CD4-positive, alpha-beta T cell treated with Interleukin-15 for 4 hours (primary cell): ENCODE data around the gene LOXL4.

Experiments
- DNase-seq: peaks from one replicate; pipeline ENCODE4 v3.0.0-alpha.2; 2020; ENCODE audit warnings: low spot score

Gene LOXL4

GRCh38 chr10:98267894-98268693, at the start of gene LOXL4:
Gene LOXL4, minus strand, starts transcription at chr10:98268194. Its CDS starts 5,175 bp downstream, at chr10:98263019.
- no peak for DNase-seq

DNA sequence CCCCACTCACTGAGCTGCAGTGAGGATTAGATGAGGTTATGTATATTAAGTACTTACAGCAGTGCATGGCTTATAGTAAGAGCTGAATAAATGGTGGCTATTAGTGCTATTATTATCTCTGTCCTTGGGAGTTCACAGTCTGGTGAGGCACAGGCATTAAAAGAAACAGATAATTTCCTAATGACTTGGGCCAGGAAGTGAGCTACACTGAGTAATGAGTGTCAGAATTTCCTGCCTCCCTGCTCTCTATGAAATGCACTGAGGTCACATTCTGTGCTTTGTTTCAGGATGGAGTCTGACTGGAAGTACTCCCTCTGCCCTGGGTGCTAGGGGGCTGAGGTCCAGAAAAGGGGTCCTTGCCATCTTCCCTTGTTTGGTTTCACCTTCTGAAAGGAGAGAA, 48.7 kb upstream of the LOXL4 start:
- DNase-seq, result no peak

DNA sequence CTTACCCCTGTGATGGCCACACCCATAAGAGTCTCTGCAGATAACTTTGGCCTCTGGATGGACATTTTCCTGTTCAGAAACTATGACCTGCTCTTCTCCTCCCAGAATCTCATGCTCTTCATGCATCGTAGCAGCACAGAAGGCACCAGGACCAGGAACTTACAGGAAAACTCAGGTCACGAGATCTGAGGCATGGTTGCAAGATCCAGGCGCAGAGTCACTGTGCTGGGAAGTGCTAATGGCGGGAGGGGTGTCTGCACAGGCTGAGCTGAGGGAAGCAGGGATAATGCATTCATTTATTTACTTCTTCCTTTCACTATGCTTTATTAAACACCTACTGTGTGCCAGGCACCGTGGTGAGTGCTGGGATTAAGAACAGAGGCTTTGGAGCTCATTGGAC, 48.2 kb upstream of the LOXL4 start:
- no peak for DNase-seq

DNA sequence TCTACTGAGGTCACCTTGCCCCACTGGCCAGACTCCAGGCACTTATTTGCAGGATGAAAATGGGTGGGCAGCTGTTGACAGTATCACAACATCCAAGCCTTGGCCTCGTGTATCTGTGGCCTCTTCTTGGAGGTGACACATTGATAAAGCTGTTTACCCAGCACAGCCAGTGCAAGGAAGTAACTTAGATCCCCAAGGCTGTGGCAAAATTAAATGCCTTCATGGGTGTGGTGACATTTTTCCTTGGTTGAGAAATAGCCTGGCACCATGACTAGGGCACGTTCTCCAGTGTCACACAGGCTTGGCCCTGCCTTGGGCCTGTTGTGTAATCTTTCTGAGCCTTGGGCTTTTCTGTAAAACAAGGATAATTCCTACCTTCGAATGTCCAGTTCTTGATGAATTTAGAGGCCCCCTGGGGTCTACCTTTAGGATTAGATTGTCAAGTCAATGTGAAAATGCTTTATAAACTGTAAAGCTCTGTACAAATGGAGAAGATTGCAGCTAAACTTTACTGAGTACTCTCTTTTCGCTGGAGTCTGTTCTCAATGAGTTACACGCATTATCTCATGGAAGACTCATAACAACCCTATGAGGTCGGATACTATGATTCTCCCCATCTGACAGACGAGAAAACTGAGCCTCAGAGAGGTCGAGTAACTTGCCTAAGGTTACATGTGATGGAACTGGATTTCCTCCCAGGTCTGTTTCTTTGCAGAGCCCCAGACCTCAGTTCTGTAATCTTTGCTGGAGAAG, 46.7 kb upstream of the LOXL4 start:
- DNase-seq, result no peak

DNA sequence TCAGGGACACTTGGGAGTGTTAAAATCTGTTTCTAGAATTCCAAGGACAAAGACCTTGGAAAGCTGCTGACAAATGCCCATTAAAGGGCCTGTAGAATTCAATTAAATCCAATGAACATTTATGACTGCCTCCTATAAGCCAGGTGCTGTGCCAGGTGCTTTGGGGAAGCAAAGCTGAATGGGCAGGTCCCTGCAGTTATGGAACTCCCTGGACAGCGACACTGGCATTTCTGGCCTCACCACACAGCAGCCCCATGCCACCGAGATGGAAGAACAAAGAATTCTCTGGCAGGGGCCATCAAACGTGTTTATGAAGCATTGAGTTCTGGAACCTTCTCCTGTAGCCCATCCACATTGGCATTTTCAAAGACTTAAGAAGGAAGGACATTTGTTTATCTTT, 45.6 kb upstream of the LOXL4 start:
- DNase-seq, result no peak

- no peak for DNase-seq
Observed at GRCh38 chr10:98312822-98313221, 44.8 kb upstream of the LOXL4 start.

GRCh38 chr10:98312349-98312748, 44.4 kb upstream of the LOXL4 start:
- DNase-seq, result no peak

DNA sequence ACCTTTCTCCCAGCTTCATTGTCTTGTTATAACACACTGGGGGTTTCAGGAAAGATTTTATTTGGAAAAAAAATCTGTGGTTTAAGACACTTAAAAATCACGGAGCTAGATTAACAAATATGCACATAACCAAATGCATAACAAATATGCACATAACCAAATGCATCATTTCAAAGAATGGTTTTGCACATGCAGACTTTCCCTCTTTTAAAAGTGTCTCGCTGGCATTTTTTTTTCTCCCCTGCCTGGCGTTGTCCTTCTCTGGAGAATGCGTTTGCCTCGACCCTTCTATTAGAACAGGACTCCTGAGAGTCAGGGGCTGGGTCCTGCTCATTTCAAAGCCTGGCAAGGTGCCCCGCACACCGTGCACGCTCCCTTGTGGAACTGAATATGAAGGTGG, 42.7 kb upstream of the LOXL4 start:
- DNase-seq, result no peak

DNA sequence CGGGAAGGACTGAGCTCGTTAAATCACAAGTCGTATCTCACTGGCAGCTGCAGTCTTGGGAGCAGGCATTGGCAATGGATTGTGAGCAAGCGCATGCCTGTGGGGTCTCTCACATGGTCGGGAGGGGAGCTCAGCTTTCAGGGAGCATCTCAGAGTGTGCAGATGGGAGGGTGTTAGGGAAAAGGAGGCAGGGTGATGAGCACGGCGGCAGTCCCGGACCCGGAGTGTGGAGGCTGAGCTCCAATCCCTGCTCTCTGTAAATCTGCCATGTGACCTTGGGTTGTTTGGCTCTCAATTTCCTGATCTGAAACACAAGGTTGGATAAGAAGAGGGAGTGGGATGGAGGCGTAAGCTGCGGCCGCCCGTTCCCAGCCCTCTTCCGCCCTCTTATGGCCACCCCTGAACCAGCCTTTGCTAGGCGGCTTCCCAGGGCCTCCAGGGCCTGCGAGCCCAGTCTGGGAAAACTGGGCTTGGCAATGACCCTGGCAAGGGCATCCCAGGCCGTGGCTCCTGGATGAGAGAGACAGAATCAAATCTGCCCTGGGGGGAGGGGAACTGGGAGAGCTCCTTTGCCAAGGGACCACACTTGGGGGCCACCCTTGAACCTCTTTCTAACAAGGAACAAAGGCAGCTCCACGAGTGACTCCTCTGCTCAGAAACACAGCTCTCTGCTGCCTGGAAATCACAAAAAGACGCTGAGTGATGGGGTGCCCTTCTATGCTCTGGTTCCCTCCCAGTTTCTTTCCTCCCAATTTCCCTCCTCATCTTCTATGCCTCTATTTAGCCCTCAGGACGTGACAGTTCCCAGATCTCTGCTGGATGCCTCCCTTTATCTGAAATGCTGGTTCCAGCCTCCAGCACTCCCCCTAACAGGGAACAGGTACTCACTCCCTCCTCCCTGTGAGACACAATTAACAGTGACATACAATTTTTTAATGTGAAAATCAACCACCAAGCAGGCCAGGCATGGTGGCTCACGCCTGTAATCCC, 41.7 kb upstream of the LOXL4 start:
- DNase-seq, result no peak

DNA sequence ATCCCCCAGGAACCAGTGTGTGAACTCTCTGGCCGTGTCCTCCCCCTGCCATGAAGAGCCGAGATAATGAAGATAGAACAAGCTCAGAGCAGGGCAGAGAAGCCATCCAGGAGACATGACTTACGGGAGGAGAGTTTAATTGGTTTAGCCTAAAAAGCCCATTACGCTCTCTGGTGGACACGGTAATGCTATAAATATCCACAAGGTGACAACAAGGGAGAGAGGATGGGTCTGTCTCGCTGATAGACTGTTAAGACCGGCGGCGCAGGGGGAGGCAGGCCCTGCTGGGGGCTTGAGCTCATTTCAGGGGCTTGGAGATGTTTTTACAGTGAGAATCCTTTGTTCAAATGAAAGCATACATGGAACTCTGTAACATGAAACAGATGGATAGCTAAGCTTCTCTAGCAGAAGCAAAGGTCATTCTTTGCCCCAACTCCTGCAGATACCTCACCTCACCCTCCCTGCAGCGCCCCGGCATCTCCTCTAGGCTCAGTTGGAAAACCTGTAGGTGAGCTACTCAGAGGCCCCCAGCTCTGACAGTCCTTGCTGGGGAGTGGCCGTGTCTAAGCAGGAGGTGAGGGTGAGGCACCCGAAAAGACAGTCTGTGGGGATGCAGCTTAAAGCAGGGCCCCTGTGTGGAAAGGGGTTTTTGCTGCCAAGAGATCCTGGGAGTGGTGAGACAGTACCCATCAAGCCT, 40.8 kb upstream of the LOXL4 start:
- DNase-seq, result no peak

DNA sequence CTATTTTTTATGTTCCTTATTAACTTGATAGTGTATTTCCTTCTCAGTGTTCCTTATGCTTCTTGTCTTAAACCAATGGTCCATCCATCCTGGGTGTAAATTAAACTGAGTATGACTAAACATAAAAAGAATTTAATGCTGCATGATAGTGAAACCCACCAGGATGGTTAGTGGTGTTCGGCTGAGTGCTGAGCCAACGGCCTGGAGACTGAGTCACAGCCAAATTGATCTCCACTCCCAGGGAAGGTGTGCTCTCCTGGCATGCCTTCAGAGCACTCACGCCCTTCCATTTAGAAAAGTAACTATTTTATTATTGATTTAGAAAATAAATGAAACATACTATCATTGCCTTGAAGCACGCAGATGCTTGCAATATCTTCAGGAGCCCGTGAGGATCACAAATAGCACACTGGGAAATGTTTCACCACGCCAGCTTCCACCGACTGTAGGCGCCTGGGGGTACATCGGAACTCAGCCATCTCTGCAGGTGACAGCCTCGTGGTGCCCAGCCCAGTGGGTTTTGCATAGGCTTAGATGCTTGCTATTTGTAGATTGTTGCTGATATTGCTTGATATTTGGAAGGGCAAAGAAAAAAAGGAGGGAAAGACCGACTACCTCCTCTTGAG, 40.0 kb upstream of the LOXL4 start:
- no peak for DNase-seq

DNA sequence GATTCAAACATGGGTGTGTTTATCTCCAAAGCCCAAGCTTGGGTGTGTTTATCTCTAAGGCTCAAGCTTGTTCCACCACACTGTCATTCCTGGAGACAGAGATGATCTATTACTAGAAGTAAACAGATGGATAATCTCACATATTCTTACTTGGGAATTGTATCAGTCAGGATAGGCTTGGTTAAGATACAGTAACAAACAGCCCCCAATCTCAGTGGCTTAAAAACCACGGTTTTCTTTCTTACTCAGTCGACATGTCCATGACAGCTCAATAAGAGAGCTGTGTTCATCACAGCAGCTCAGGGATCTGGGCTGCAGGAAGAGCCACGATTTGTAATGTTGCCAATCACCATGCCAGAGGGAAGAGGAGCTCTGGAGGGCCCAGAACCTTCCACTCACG, 38.5 kb upstream of the LOXL4 start:
- no peak for DNase-seq

DNA sequence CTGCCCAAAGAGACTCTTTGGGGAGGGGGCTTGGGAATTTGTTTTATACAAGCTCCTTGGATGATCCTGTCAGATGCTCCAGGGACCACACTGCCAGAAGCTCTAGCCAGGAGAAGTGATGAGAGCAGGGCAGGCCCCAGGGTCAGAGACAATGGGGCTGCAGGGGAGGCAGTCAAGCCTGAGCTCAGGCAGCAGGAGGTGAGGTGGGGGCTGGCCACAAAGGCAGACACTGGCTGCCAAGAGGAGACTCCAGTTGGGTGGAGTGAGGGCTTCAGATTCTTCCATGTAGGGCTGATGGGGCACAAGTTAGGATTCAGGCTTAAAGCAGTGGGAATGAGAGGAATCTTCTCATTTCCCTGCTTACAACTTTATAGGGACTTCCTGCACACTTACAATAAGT, 35.6 kb upstream of the LOXL4 start:
- DNase-seq, result no peak

DNA sequence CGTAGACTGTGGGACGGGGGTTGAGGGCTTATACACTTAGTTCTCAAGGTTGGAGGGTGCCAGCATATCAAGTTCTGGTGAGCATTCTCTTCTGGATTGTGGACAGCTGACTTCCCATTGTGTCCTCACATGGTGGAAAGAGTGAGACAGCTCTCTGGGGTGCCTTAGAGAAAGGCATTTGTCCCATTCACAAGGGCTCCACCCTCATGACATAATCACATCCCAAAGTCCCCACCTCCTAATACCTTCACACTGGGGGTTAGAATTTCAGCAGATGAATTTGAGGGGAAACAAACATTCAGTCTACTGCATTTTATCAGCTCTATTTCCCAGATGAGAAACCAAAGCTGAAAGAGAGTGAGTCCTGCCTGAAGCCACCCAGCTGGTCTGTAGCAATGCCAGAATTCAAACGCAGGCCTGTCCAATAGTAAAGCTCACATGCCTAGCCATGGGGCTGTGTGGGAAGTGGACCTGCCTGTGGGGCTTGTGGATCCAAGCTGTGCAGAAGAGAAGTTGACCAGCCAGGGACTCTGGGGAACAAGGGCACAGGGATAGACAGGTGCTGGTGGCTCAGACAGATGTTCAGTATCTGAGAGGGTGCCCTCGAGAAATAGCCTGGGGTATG, 34.9 kb upstream of the LOXL4 start:
- no peak for DNase-seq

GRCh38 chr10:98301664-98302319, 33.8 kb upstream of the LOXL4 start:
- DNase-seq, result no peak

DNA sequence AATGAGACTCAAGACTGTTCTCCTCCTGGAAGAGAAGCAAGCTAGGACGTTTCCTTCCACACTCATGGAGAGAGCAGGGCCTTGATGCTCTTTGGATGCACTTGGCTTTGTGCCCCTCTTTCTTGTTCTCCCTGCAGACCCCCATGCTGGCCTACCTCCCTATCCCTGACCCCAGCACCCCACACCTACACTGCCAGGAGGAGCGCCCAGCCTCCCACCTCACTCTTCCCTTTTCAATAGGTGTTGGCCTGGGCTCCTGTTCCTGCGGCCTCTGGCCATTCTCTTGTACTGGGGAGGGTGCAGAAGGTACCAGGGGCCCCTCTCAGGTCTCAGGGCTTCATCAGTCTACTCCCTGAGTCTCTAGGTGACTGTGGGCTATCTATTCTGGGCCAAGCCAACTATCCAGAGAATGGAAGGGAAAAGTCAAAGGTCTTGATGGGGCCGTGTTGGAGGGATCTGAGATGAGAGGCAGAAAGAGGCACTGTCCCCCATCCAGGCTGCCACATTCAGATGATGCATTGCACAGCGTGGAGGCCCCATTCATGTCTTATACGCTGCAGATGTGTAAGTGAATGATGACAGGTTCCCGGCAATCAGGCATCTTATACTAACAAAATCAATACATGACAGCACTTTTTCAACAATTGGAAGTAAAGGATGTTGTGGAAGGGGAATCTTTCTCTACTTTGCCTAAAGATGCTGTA, 32.7 kb upstream of the LOXL4 start:
- no peak for DNase-seq

DNA sequence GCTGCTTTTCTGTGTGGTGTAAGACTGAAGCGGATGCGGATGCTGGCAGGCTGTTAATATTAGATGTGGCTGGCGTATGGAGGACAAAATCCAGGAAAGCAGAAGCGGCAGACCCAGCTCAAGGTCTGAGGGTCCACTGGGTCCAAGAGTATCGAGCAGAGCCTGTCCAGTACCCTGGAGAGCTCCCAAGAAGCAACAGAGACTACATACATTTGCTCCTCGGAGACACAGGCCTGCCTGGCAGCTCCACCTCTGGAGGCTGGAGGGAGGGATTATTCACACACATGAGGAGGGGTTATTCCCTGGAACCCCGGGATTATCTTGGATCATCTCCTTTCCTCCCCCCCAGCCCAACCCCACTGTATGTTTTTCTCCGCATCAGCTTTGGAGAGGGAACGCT, 31.3 kb upstream of the LOXL4 start:
- DNase-seq, result no peak

GRCh38 chr10:98296524-98296923, 28.5 kb upstream of the LOXL4 start:
- DNase-seq, result no peak

DNA sequence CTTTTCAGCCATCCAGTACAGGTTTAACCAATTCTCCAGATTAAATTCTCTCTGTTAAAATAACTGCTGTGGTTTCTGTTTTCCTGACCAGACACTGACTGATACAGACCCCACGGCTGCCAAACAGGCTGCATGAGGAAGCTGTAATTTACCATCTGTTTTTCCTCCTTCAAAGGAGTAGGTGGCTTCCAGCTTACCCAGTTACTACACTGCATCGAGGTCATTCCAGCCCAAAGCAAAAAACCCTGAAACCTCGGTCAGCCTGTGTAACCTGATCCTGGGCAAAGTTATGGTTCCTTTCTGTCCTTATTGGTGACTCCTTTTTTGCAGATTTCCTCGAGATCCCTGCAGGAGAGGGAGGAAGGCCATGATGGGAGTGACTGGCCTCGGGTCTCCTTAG, 27.9 kb upstream of the LOXL4 start:
- DNase-seq, result no peak

- DNase-seq, result no peak
Observed at GRCh38 chr10:98295401-98295811, 27.4 kb upstream of the LOXL4 start.
